Measurements from ENCODE around the gene EIF4E2. TPM values are rescaled to one million over a fixed set of nuclear protein-coding genes. Genes with fewer than 3 reads are reported as not detected.

Gene EIF4E2
- total RNA-seq, 1 donor from 2014 or later = 112 TPM

GRCh38 chr2:232523402-232523681 lies 27.1 kb upstream of the EIF4E2 start:
- peak overlapping the region; percentile 66 for H3K4me2 ChIP-seq (ENCODE audit: low read length)
- no peak overlapping the region for H3K4me3 ChIP-seq (ENCODE audit: insufficient read depth, low read depth, low read length)

GRCh38 chr2:232523682-232524597 lies 26.5 kb upstream of the EIF4E2 start:
- Mint-ChIP-seq H3K27me3 (ENCODE audit: low read depth, unreplicated experiment) (peaks cover 48% of the 10 kb centered on the region), H3K36me3 (ENCODE audit: low read depth, unreplicated experiment) (no peaks in the 10 kb centered on the region), H3K27ac (ENCODE audit: unreplicated experiment) (no peak overlapping the region), H3K4me1 (ENCODE audit: low read depth, unreplicated experiment) (peaks cover 4% of the 10 kb centered on the region), H3K9me3 (ENCODE audit: unreplicated experiment) (no peaks in the 10 kb centered on the region), H3K4me3 (ENCODE audit: unreplicated experiment) (no peak overlapping the region)
- H4K20me1 ChIP-seq (ENCODE audit: insufficient read depth, low read length) = peaks cover 5% of the 10 kb centered on the region
- H3K36me3 ChIP-seq (ENCODE audit: insufficient read depth, low read length) = no peaks in the 10 kb centered on the region
- H3K4me3 ChIP-seq (ENCODE audit: insufficient read depth, low read depth, low read length) = no peak overlapping the region
- H3K27ac ChIP-seq (ENCODE audit: low read depth, low read length) = no peak overlapping the region
- no peaks in the 10 kb centered on the region for H3K9me3 ChIP-seq (ENCODE audit: insufficient read depth, low read depth, low read length)
- H3K4me1 ChIP-seq (ENCODE audit: insufficient read depth, low read length) = no peaks in the 10 kb centered on the region
- no peaks in the 10 kb centered on the region for H3K79me2 ChIP-seq (ENCODE audit: insufficient read depth, low read length)
- TF ChIP-seq EZH2 (IDR thresholded peaks at IDR 0.05; ENCODE audit: insufficient read depth, low read length) (peak; percentile 43), CTCF (IDR thresholded peaks at IDR 0.05; ENCODE audit: insufficient read depth, low read depth, low read length) (no peak)
- peaks cover 42% of the 10 kb centered on the region for H3K27me3 ChIP-seq (ENCODE audit: insufficient read depth, low read length)
- no peak overlapping the region for H3K9ac ChIP-seq (ENCODE audit: low read length)
- FAIRE-seq (no peak), DNase-seq (ENCODE audit: low read depth) (peak; percentile 6)
- no peak overlapping the region for H2AFZ ChIP-seq (ENCODE audit: low read depth, low read length)
- H3K4me2 ChIP-seq (ENCODE audit: low read length) = peak overlapping the region; percentile 66

More at GRCh38 chr2:232523402-232523681, 27.1 kb upstream of the EIF4E2 start:
- Mint-ChIP-seq H3K27me3 (ENCODE audit: low read depth, unreplicated experiment) (peaks cover 47% of the 10 kb centered on the region), H3K4me1 (ENCODE audit: low read depth, unreplicated experiment) (peaks cover 2% of the 10 kb centered on the region), H3K9me3 (ENCODE audit: unreplicated experiment) (peaks cover 2% of the 10 kb centered on the region), H3K4me3 (ENCODE audit: unreplicated experiment) (no peak overlapping the region), H3K36me3 (ENCODE audit: low read depth, unreplicated experiment) (no peaks in the 10 kb centered on the region), H3K27ac (ENCODE audit: unreplicated experiment) (no peak overlapping the region)
- no peak overlapping the region for H3K9ac ChIP-seq (ENCODE audit: low read length)
- no peak overlapping the region for H3K27ac ChIP-seq (ENCODE audit: low read depth, low read length)
- H3K9me3 ChIP-seq (ENCODE audit: insufficient read depth, low read depth, low read length) = no peaks in the 10 kb centered on the region
- no peaks in the 10 kb centered on the region for H3K36me3 ChIP-seq (ENCODE audit: insufficient read depth, low read length)
- peaks cover 47% of the 10 kb centered on the region for H3K27me3 ChIP-seq (ENCODE audit: insufficient read depth, low read length)
- H3K4me1 ChIP-seq (ENCODE audit: insufficient read depth, low read length) = no peaks in the 10 kb centered on the region
- TF ChIP-seq CTCF (IDR thresholded peaks at IDR 0.05; ENCODE audit: insufficient read depth, low read depth, low read length) (no peak), EZH2 (IDR thresholded peaks at IDR 0.05; ENCODE audit: insufficient read depth, low read length) (no peak)
- H3K79me2 ChIP-seq (ENCODE audit: insufficient read depth, low read length) = no peaks in the 10 kb centered on the region
- DNase-seq (ENCODE audit: low read depth) (no peak), FAIRE-seq (no peak)
- peaks cover 5% of the 10 kb centered on the region for H4K20me1 ChIP-seq (ENCODE audit: insufficient read depth, low read length)
- H2AFZ ChIP-seq (ENCODE audit: low read depth, low read length) = no peak overlapping the region

GRCh38 chr2:232524771-232525170 lies 25.7 kb upstream of the EIF4E2 start:
- Histone ChIP-seq H3K27me3 (ENCODE audit: insufficient read depth, low read length) (peaks cover 34% of the 10 kb centered on the region), H3K4me1 (ENCODE audit: insufficient read depth, low read length) (no peaks in the 10 kb centered on the region), H4K20me1 (ENCODE audit: insufficient read depth, low read length) (peaks cover 5% of the 10 kb centered on the region), H3K79me2 (ENCODE audit: insufficient read depth, low read length) (no peaks in the 10 kb centered on the region), H3K9ac (ENCODE audit: low read length) (no peak overlapping the region), H3K4me2 (ENCODE audit: low read length) (no peak overlapping the region), H3K9me3 (ENCODE audit: insufficient read depth, low read depth, low read length) (no peaks in the 10 kb centered on the region), H3K27ac (ENCODE audit: low read depth, low read length) (no peak overlapping the region), H3K36me3 (ENCODE audit: insufficient read depth, low read length) (no peaks in the 10 kb centered on the region), H3K4me3 (ENCODE audit: insufficient read depth, low read depth, low read length) (no peak overlapping the region), H2AFZ (ENCODE audit: low read depth, low read length) (no peak overlapping the region)
- no peak overlapping the region for H3K4me3 Mint-ChIP-seq (ENCODE audit: unreplicated experiment)
- DNase-seq (ENCODE audit: low read depth) = no peak
- peaks cover 4% of the 10 kb centered on the region for H3K4me1 Mint-ChIP-seq (ENCODE audit: low read depth, unreplicated experiment)
- no peak for FAIRE-seq
- H3K27ac Mint-ChIP-seq (ENCODE audit: unreplicated experiment) = no peak overlapping the region
- no peaks in the 10 kb centered on the region for H3K36me3 Mint-ChIP-seq (ENCODE audit: low read depth, unreplicated experiment)
- peaks cover 48% of the 10 kb centered on the region for H3K27me3 Mint-ChIP-seq (ENCODE audit: low read depth, unreplicated experiment)
- H3K9me3 Mint-ChIP-seq (ENCODE audit: unreplicated experiment) = no peaks in the 10 kb centered on the region
- no peak for TF ChIP-seq EZH2 (IDR thresholded peaks at IDR 0.05; ENCODE audit: insufficient read depth, low read length)
- TF ChIP-seq CTCF (IDR thresholded peaks at IDR 0.05; ENCODE audit: insufficient read depth, low read depth, low read length) = no peak

Measured in astrocyte (in vitro differentiated cells and primary cell).